Measurements from ENCODE around the gene VSNL1.

The VSNL1 gene

GRCh38 chr2:17579605-17580318 lies 39.3 kb downstream of the VSNL1 start:
- CTCF ChIA-PET, result no interaction called here

GRCh38 chr2:17580319-17580715 lies 39.8 kb downstream of the VSNL1 start:
- DNase-seq (ENCODE audit: extremely low spot score), result no peak
- POLR2A ChIA-PET, result no interaction called here
- no peak for TF ChIP-seq SUZ12 (IDR thresholded peaks at IDR 0.05)
- CTCF ChIA-PET, result no interaction called here

More at GRCh38 chr2:17579605-17580318, 39.3 kb downstream of the VSNL1 start:
- POLR2A ChIA-PET, result no interaction called here
- DNase-seq (ENCODE audit: extremely low spot score), result no peak
- TF ChIP-seq FOXK2 (IDR thresholded peaks at IDR 0.05), result no peak
- no peak for TF ChIP-seq ELF4 (IDR thresholded peaks at IDR 0.05)
- no peak for TF ChIP-seq SUZ12 (IDR thresholded peaks at IDR 0.05)
- no peak for TF ChIP-seq LEF1 (IDR thresholded peaks at IDR 0.05; ENCODE audit: borderline replicate concordance)
- no peak for TF ChIP-seq NFRKB (IDR thresholded peaks at IDR 0.05)
- TF ChIP-seq HDGF (IDR thresholded peaks at IDR 0.05; ENCODE audit: borderline replicate concordance), result no peak
- no peak for TF ChIP-seq CTBP1 (IDR thresholded peaks at IDR 0.05; ENCODE audit: borderline replicate concordance)
- no peak for TF ChIP-seq FOXM1 (IDR thresholded peaks at IDR 0.05; ENCODE audit: borderline replicate concordance)
- no peak for TF ChIP-seq ZNF384 (IDR thresholded peaks at IDR 0.05)
- no peak for TF ChIP-seq FOXA1 (IDR thresholded peaks at IDR 0.05)
- no peak for TF ChIP-seq L3MBTL2 (conservative IDR thresholded peaks at IDR 0.05)
- TF ChIP-seq PKNOX1 (IDR thresholded peaks at IDR 0.05), result no peak
- TF ChIP-seq SP1 (IDR thresholded peaks at IDR 0.05), result no peak
- no peak for TF ChIP-seq TARDBP (IDR thresholded peaks at IDR 0.05)
- no peak for TF ChIP-seq BHLHE40 (IDR thresholded peaks at IDR 0.05; ENCODE audit: borderline replicate concordance)
- TF ChIP-seq ARNT (IDR thresholded peaks at IDR 0.05), result no peak

- ChIA-PET CTCF (no interaction called here), POLR2A (no interaction called here)
- TF ChIP-seq ELF4 (IDR thresholded peaks at IDR 0.05), result no peak
- no peak for TF ChIP-seq NFRKB (IDR thresholded peaks at IDR 0.05)
- no peak for TF ChIP-seq TARDBP (IDR thresholded peaks at IDR 0.05)
- no peak for TF ChIP-seq FOXM1 (IDR thresholded peaks at IDR 0.05; ENCODE audit: borderline replicate concordance)
- TF ChIP-seq HDGF (IDR thresholded peaks at IDR 0.05; ENCODE audit: borderline replicate concordance), result no peak
- no peak for TF ChIP-seq CTBP1 (IDR thresholded peaks at IDR 0.05; ENCODE audit: borderline replicate concordance)
- TF ChIP-seq FOXA1 (IDR thresholded peaks at IDR 0.05), result no peak
- no peak for TF ChIP-seq LEF1 (IDR thresholded peaks at IDR 0.05; ENCODE audit: borderline replicate concordance)
- TF ChIP-seq PKNOX1 (IDR thresholded peaks at IDR 0.05), result no peak
- no peak for TF ChIP-seq BHLHE40 (IDR thresholded peaks at IDR 0.05; ENCODE audit: borderline replicate concordance)
- TF ChIP-seq FOXK2 (IDR thresholded peaks at IDR 0.05), result no peak
- no peak for TF ChIP-seq L3MBTL2 (conservative IDR thresholded peaks at IDR 0.05)
- no peak for TF ChIP-seq SP1 (IDR thresholded peaks at IDR 0.05)
- no peak for TF ChIP-seq ARNT (IDR thresholded peaks at IDR 0.05)
- DNase-seq (ENCODE audit: extremely low spot score), result no peak
Measured at GRCh38 chr2:17581831-17582230, 41.3 kb downstream of the VSNL1 start.

GRCh38 chr2:17583166-17583565 lies 42.7 kb downstream of the VSNL1 start:
- CTCF ChIA-PET, result no interaction called here
- TF ChIP-seq BHLHE40 (IDR thresholded peaks at IDR 0.05; ENCODE audit: borderline replicate concordance), result no peak
- TF ChIP-seq L3MBTL2 (conservative IDR thresholded peaks at IDR 0.05), result no peak
- no peak for TF ChIP-seq PKNOX1 (IDR thresholded peaks at IDR 0.05)
- TF ChIP-seq ZNF384 (IDR thresholded peaks at IDR 0.05), result no peak
- TF ChIP-seq SUZ12 (IDR thresholded peaks at IDR 0.05), result no peak
- POLR2A ChIA-PET, result no interaction called here
- DNase-seq (ENCODE audit: extremely low spot score), result no peak

- POLR2A ChIA-PET, result no interaction called here
- no peak for DNase-seq (ENCODE audit: extremely low spot score)
- TF ChIP-seq BHLHE40 (IDR thresholded peaks at IDR 0.05; ENCODE audit: borderline replicate concordance) (no peak), ELF4 (IDR thresholded peaks at IDR 0.05) (no peak), FOXK2 (IDR thresholded peaks at IDR 0.05) (no peak), L3MBTL2 (conservative IDR thresholded peaks at IDR 0.05) (no peak), FOXM1 (IDR thresholded peaks at IDR 0.05; ENCODE audit: borderline replicate concordance) (no peak), ARNT (IDR thresholded peaks at IDR 0.05) (no peak), CTBP1 (IDR thresholded peaks at IDR 0.05; ENCODE audit: borderline replicate concordance) (no peak), LEF1 (IDR thresholded peaks at IDR 0.05; ENCODE audit: borderline replicate concordance) (no peak), HDGF (IDR thresholded peaks at IDR 0.05; ENCODE audit: borderline replicate concordance) (no peak), SUZ12 (IDR thresholded peaks at IDR 0.05) (no peak)
- CTCF ChIA-PET, result no interaction called here
Measured at GRCh38 chr2:17583646-17584045, 43.1 kb downstream of the VSNL1 start.

- ChIA-PET CTCF (interaction anchor here (0.5 kb wide), 1 partner anchor 244 kb away, joined by 4 read pairs; no protein-coding TSS in a partner anchor), POLR2A (no interaction called here)
- no peak for TF ChIP-seq BHLHE40 (IDR thresholded peaks at IDR 0.05; ENCODE audit: borderline replicate concordance)
- TF ChIP-seq TARDBP (IDR thresholded peaks at IDR 0.05), result no peak
- TF ChIP-seq FOXK2 (IDR thresholded peaks at IDR 0.05), result no peak
- TF ChIP-seq FOXM1 (IDR thresholded peaks at IDR 0.05; ENCODE audit: borderline replicate concordance), result no peak
- no peak for TF ChIP-seq HDGF (IDR thresholded peaks at IDR 0.05; ENCODE audit: borderline replicate concordance)
- TF ChIP-seq ZNF384 (IDR thresholded peaks at IDR 0.05), result no peak
- TF ChIP-seq FOXA1 (IDR thresholded peaks at IDR 0.05), result no peak
- TF ChIP-seq CTBP1 (IDR thresholded peaks at IDR 0.05; ENCODE audit: borderline replicate concordance), result no peak
- TF ChIP-seq SUZ12 (IDR thresholded peaks at IDR 0.05), result no peak
- no peak for TF ChIP-seq ARNT (IDR thresholded peaks at IDR 0.05)
- no peak for TF ChIP-seq PKNOX1 (IDR thresholded peaks at IDR 0.05)
- no peak for TF ChIP-seq ELF4 (IDR thresholded peaks at IDR 0.05)
- TF ChIP-seq SP1 (IDR thresholded peaks at IDR 0.05), result no peak
- no peak for DNase-seq (ENCODE audit: extremely low spot score)
Measured at GRCh38 chr2:17584689-17585088, 44.2 kb downstream of the VSNL1 start.
